GM12892 (cell line): Measurements from ENCODE around the gene GPX4.

Experiments
- POLR2A ChIP-seq: IDR thresholded peaks from 2 replicates; pipeline ENCODE4 v1.6.1; 2011; ENCODE audit warnings: low read depth, low read length, control low read depth
- POLR2AphosphoS5 ChIP-seq: IDR thresholded peaks from 2 replicates; pipeline ENCODE4 v1.6.1; 2011; ENCODE audit warnings: low read depth, low read length, control low read depth
- TAF1 ChIP-seq: IDR thresholded peaks from 2 replicates; pipeline ENCODE4 v1.6.1; 2011; ENCODE audit warnings: low read depth, mild to moderate bottlenecking, control low read depth, low read length, borderline replicate concordance

GRCh38 chr19:1086613-1087012, 17.2 kb upstream of the GPX4 start:
- TF ChIP-seq TAF1 (no peak), POLR2A (no peak), POLR2AphosphoS5 (no peak)
